Psoas muscle (tissue), 8 donors: ENCODE data around the gene MTRFR. TPM values are rescaled to one million over a fixed set of nuclear protein-coding genes. Genes with fewer than 3 reads are reported as not detected.

Source experiments
- ATAC-seq, 4 donors: fragments of 200-7000 bp; cut with Tn5 transposase; one replicate each; pipeline ENCODE4 v1.9.1; 2020; ENCODE audit warnings: moderate library complexity in 3 of 4, mild to moderate bottlenecking in 2 of 4
- DNase-seq, 2 donors: peaks; one replicate each; pipeline ENCODE4 v3.0.0-alpha.2; 2020
- H3K27ac ChIP-seq: fragments of 200-600 bp; one replicate; pipeline ENCODE4 v1.8.0; 2022
- H3K27me3 ChIP-seq, 3 donors: fragments of 200-600 bp in 1 of 3; one replicate each; pipeline versions ENCODE4 v1.6.1 to v1.8.0; 2013 to 2022; ENCODE audit warnings: low read length in 2 of 3, mild to moderate bottlenecking in 2 of 3, moderate library complexity in 1 of 3; ENCODE audit not compliant: insufficient read depth in 3 of 3
- H3K36me3 ChIP-seq, 2 donors: fragments of 200-600 bp in 1 of 2; one replicate each; pipeline versions ENCODE4 v1.6.1 to v1.8.0; 2013 to 2022; ENCODE audit warnings: low read depth in 1 of 2, mild to moderate bottlenecking in 1 of 2, moderate library complexity in 1 of 2; ENCODE audit not compliant: insufficient read depth in 1 of 2
- H3K4me1 ChIP-seq: fragments of 200-600 bp; one replicate; pipeline ENCODE4 v1.8.0; 2022
- H3K4me3 ChIP-seq: fragments of 200-600 bp; one replicate; pipeline ENCODE4 v1.8.0; 2022; ENCODE audit warnings: mild to moderate bottlenecking
- H3K9me3 ChIP-seq: fragments of 200-600 bp; one replicate; pipeline ENCODE4 v1.8.0; 2022
- WGBS, 3 donors: extraction: QIAGEN DNeasy Blood & Tissue Kit; methylation state at CpG; one replicate each; pipeline versions ENCODE4 v1.1.6 to v1.1.7; 2013; 5-methylcytosine and 5-hydroxymethylcytosine counted together
- intact Hi-C, 2 donors: fragments of 100-400 bp; cut with DNase I; formaldehyde crosslinking; loops; one replicate each; pipeline versions ENCODE4 v1.11.0 to v1.14.2; 2022
- polyA plus RNA-seq, 3 donors: library from polyadenylated mRNA; stranded (reverse); fragments of 200-250 nt; gene quantifications; one replicate each; pipeline ENCODE4 v1.2.3, GENCODE V29; 2013
- total RNA-seq, 4 donors: library from RNA; stranded (reverse); fragmentation: NEBNext Ultra II Directional in 2 of 4; extraction: Animal tissue kit (Norgen Biotek cat#: 25700) in 2 of 4; gene quantifications; one replicate each; pipeline versions ENCODE4 v1.2.1 to v1.2.4, GENCODE V29; 2021 to 2023
- TF ChIP-seq, protein P1 (sequence below): fragments of 200-600 bp; IDR thresholded peaks from one replicate; pipeline ENCODE4 v1.8.0; 2022; ENCODE audit warnings: antibody characterized with exemption
- donor health status: healthy with polysubstance abuse.
- donor health status: DM: no; HTN: no; CAD: no; lungs with moderate emphysema.
- donor health status: Bipolar disorder and iron deficiency.
- donor health status: healthy.
- donor health status: DM: yes; HTN: yes; CAD: no.
- donor health status: DM: no; HTN: no; CAD: no.
- donor health status: DM: no; HTN: no; CAD: no.
- donor health status: DM: yes; HTN: yes; CAD: no.

The MTRFR gene
- total and polyA plus RNA-seq, 7 donors, result 6.4 to 10.9 (median 8.3) TPM

DNA sequence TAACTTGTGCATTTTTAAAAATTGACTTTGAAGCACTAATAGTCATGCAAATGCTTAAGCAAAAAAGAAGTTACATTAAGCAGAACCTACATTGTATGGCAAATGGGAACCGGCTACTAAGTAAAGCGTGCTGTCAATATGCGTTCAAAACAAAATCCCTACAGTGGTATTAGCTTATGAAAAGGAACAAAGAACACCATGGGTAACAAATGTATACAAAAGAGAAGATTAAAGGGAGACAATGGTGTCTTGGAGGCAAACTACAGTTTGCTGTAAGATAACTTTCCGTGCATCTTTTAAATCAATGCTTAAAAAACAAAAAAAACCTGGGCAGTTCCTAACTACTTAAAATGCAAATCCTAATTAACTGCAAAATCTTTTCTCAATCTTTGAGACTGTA, 28.0 kb downstream of the MTRFR start:
- H3K27me3 ChIP-seq, result no peaks in the 10 kb centered on the region
- TF ChIP-seq, protein P1, sequence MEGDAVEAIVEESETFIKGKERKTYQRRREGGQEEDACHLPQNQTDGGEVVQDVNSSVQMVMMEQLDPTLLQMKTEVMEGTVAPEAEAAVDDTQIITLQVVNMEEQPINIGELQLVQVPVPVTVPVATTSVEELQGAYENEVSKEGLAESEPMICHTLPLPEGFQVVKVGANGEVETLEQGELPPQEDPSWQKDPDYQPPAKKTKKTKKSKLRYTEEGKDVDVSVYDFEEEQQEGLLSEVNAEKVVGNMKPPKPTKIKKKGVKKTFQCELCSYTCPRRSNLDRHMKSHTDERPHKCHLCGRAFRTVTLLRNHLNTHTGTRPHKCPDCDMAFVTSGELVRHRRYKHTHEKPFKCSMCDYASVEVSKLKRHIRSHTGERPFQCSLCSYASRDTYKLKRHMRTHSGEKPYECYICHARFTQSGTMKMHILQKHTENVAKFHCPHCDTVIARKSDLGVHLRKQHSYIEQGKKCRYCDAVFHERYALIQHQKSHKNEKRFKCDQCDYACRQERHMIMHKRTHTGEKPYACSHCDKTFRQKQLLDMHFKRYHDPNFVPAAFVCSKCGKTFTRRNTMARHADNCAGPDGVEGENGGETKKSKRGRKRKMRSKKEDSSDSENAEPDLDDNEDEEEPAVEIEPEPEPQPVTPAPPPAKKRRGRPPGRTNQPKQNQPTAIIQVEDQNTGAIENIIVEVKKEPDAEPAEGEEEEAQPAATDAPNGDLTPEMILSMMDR, result no peak
- WGBS, 3 donors, result 86 to 92% (median 90%) methylated on average over 4 of the region's 4 CpGs
- no peaks in the 10 kb centered on the region for H3K4me1 ChIP-seq
- no peak for DNase-seq
- ATAC-seq, result no peak
- H3K4me3 ChIP-seq, result no peak overlapping the region
- no peaks in the 10 kb centered on the region for H3K9me3 ChIP-seq
- intact Hi-C loops, result no loop called here
- H3K36me3 ChIP-seq, result peaks cover 0 to 90% of the 10 kb centered on the region in 2 donors
- no peak overlapping the region for H3K27ac ChIP-seq

DNA sequence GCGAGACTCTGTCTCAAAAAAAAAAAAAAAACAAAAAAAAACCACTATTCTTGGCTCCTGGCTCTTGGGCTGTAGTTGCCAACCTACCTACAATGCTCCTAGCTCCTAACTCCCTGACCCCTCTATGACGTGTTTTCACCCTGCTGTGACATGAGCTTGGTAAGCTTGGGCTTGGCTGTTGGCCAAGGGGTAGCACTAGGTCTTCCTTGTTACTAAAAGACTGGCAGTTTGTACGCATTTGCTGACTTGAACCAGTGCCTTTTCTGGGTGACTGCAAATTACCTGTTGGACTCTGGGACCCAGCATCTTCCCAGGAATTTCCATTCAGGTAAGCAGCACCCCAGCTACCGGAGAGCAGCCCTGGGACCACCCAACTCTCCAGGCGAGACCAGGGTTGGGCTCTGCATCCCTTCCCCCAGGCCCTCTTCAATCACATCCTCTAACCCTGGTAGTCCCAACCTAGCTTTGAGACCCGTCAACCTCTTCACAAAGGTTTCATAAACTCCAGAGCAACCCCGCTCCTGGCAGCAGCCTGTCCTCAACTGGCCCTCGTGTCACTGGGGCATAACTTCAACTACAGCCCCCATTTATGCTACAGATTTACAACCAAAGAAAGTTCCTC, 30.1 kb downstream of the MTRFR start:
- Histone ChIP-seq H3K36me3 (peaks cover 0 to 80% of the 10 kb centered on the region in 2 donors), H3K27ac (no peak overlapping the region), H3K9me3 (no peaks in the 10 kb centered on the region), H3K4me3 (no peak overlapping the region), H3K27me3 (no peaks in the 10 kb centered on the region), H3K4me1 (peaks cover 7% of the 10 kb centered on the region)
- intact Hi-C loops, result no loop called here
- no peak for DNase-seq
- WGBS, 3 donors, result 85 to 91% (median 86%) methylated on average over 7 to 8 of the region's 8 CpGs
- TF ChIP-seq, protein P1, result no peak
- ATAC-seq, result no peak

DNA sequence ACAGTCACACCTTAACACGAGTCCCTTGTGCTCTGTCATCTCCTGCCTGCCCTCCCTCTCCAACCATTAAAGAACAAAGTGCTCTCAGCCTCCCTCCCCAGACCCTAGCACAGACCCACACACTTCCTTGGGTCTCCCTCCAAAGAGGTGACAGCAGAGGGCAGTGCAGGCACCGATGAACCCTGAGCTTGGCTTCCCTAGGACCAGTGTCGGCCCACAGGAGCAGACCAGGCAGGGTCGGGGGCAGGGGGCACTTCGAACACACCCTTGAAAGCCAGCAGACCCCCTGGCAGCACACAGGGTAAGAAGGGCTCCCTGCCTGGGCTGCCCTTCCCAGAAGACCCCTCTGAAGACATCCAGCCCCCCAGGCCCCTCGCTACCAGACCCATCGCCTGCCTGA, 31.4 kb downstream of the MTRFR start:
- 60 to 62% (median 61%) methylated on average over 7 of the region's 7 CpGs for WGBS, 3 donors
- H3K27ac ChIP-seq, result no peak overlapping the region
- intact Hi-C loops, result loop anchor here in 1 of 2 donors (5.0 kb wide), 1 partner anchor 318 kb away; the partner anchor contains the start of gene TMED2
- ATAC-seq (no peak), DNase-seq (no peak)
- peaks cover 20% of the 10 kb centered on the region for H3K4me1 ChIP-seq
- peaks cover 0 to 68% of the 10 kb centered on the region in 2 donors for H3K36me3 ChIP-seq
- TF ChIP-seq, protein P1, result no peak
- H3K9me3 ChIP-seq, result no peaks in the 10 kb centered on the region
- H3K27me3 ChIP-seq, result no peaks in the 10 kb centered on the region
- H3K4me3 ChIP-seq, result no peak overlapping the region

DNA sequence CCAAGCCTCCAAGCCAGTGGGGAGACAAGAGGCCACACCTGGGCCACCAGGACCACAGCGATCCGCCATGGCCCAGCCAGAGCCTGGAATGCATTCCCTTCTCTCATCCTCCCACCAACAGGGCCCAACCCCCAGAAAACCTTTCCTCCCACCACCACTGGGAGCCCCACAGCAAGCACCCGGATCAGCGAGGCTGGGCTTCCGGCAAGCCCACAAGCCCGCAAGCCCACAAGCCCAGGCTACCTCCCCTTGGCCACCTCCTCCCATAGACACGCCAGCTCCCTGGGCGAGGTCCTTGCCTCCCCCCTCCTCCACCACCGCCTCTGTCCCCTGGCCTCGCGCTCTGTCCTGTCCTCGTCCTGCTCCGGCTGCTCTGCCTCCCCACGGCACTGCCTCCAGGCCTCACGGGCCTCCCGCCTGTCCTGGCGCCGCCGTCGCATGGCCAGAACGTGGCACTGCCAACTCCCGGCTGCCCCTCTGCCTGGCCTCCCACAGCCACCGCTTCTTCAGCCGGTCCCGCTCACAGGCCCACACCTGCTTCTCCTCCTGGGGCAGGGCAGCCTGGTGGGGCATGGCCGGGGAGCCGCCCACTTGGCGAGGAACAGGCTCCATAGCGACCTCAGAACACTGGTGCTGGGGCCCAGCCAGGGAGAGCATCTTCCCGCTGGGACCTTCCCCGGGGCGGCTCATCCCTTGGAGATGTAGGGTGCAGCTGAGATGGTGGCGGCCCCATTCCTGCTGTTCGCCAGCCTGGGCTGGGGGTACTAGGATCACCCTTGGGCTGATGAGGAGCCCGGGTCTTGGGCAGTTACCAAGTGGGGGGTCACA, 32.8 kb downstream of the MTRFR start:
- DNase-seq (no peak), ATAC-seq (no peak)
- H3K27ac ChIP-seq, result no peak overlapping the region
- TF ChIP-seq, protein P1, result no peak
- no peak overlapping the region for H3K4me3 ChIP-seq
- peaks cover 0 to 54% of the 10 kb centered on the region in 2 donors for H3K36me3 ChIP-seq
- H3K9me3 ChIP-seq, result no peaks in the 10 kb centered on the region
- WGBS, 3 donors, result 63 to 81% (median 70%) methylated on average over 32 to 35 of the region's 35 CpGs
- peaks cover 27% of the 10 kb centered on the region for H3K4me1 ChIP-seq
- H3K27me3 ChIP-seq, result no peaks in the 10 kb centered on the region
- intact Hi-C loops, result loop anchor here in 1 of 2 donors (5.0 kb wide), 1 partner anchor 316 kb away; the partner anchor contains the start of gene TMED2
